K562 (cell line): Measurements from ENCODE around the gene UCN. TPM values are rescaled to one million over a fixed set of nuclear protein-coding genes. Genes with fewer than 3 reads are reported as not detected.

Source experiments
- ARHGAP35 ChIP-seq: fragments of 450-650 bp; IDR thresholded peaks from 2 replicates; pipeline ENCODE4 v1.6.1; 2018; ENCODE audit not compliant: partially characterized antibody
- CBFA2T3 ChIP-seq: fragments of 450-650 bp; IDR thresholded peaks from 2 replicates; pipeline ENCODE4 v1.6.1; 2017
- CBX5 ChIP-seq: IDR thresholded peaks from 2 replicates; pipeline ENCODE4 v1.6.1; 2014; ENCODE audit warnings: low read depth, borderline replicate concordance
- EGR1 ChIP-seq: fragments of 450-650 bp; conservative IDR thresholded peaks from 2 replicates; pipeline ENCODE4 v1.6.1; 2017; ENCODE audit warnings: mild to moderate bottlenecking
- ELF2 ChIP-seq: fragments of 250-450 bp; sonication (Bioruptor Pico); IDR thresholded peaks from 2 replicates; pipeline ENCODE4 v1.5.0; 2021; ENCODE audit warnings: mild to moderate bottlenecking
- ELF4 ChIP-seq: fragments of 450-650 bp; formaldehyde crosslinking; IDR thresholded peaks from 2 replicates; pipeline ENCODE4 v1.4.0; 2022; ENCODE audit warnings: missing genetic modification characterization
- FOXJ2 ChIP-seq: fragments of 200-800 bp; sonication (Bioruptor generic); IDR thresholded peaks from 2 replicates; pipeline ENCODE4 v1.6.1; 2016; ENCODE audit warnings: missing genetic modification characterization, missing compliant biosample characterization
- KDM4B ChIP-seq, 2 experiments: fragments of 450-650 bp in 1 of 2; sonication (generic) in 1 of 2; IDR thresholded peaks; 2 replicates each; pipeline ENCODE4 v1.6.1; 2016 to 2017; ENCODE audit warnings: borderline replicate concordance in 2 of 2, antibody characterized with exemption in 1 of 2, low read depth in 1 of 2, mild to moderate bottlenecking in 1 of 2
- NRF1 ChIP-seq, 2 experiments: fragments of 450-650 bp; IDR thresholded peaks in 1 of 2; conservative IDR thresholded peaks in 1 of 2; 2 replicates each; pipeline ENCODE4 v1.6.1; 2014; ENCODE audit warnings: mild to moderate bottlenecking in 2 of 2
- PHF8 ChIP-seq: fragments of 200-600 bp; sonication (generic); IDR thresholded peaks from 2 replicates; pipeline ENCODE4 v1.6.1; 2012; ENCODE audit warnings: mixed run types, mild to moderate bottlenecking, inconsistent platforms, low read length, moderate library complexity, borderline replicate concordance
- PURB ChIP-seq: sonication (generic); formaldehyde crosslinking; IDR thresholded peaks from 2 replicates; pipeline ENCODE4 v1.9.0; 2021; ENCODE audit warnings: low read depth, mild to moderate bottlenecking, missing genetic modification reagents
- SMAD3 ChIP-seq: fragments of 450-650 bp; formaldehyde crosslinking; conservative IDR thresholded peaks from 2 replicates; pipeline ENCODE4 v1.4.0; 2020; ENCODE audit warnings: mild to moderate bottlenecking
- TBP ChIP-seq: optimal IDR thresholded peaks from 2 replicates; pipeline ENCODE3; 2011; ENCODE audit warnings: low read depth, low read length, improper control_type of control experiment
- TSC22D4 ChIP-seq: fragments of 450-650 bp; IDR thresholded peaks from 2 replicates; pipeline ENCODE4 v1.6.1; 2016; ENCODE audit warnings: missing genetic modification characterization, missing biosample characterization, control low read depth
- YY1 ChIP-seq, 3 experiments: IDR thresholded peaks; 2 replicates each; pipeline ENCODE4 v1.6.1; 2011; ENCODE audit warnings: low read length in 2 of 3, mild to moderate bottlenecking in 2 of 3, moderate library complexity in 2 of 3, borderline replicate concordance in 1 of 3, control low read depth in 1 of 3, low read depth in 1 of 3; ENCODE audit not compliant: insufficient read depth in 3 of 3, insufficient replicate concordance in 2 of 3, control insufficient read depth in 1 of 3, insufficient read length in 1 of 3; ENCODE audit errors: extremely low read depth in 1 of 3
- ZNF212 ChIP-seq: fragments of 450-650 bp; formaldehyde crosslinking; IDR thresholded peaks from 2 replicates; pipeline ENCODE4 v1.4.0; 2020; ENCODE audit warnings: mild to moderate bottlenecking
- ZNF3 ChIP-seq: fragments of 250-450 bp; sonication (Bioruptor Pico); IDR thresholded peaks from 2 replicates; pipeline ENCODE4 v1.5.0; 2021; ENCODE audit warnings: mild to moderate bottlenecking, moderate library complexity
- ZNF766 ChIP-seq: fragments of 200-800 bp; sonication (Bioruptor generic); conservative IDR thresholded peaks from 2 replicates; pipeline ENCODE4 v1.6.1; 2016; ENCODE audit warnings: missing genetic modification characterization, missing compliant biosample characterization
- polyA plus RNA-seq, 8 experiments: library from polyadenylated mRNA; depleted of rRNA in 4 of 8; stranded (reverse) in 5 of 8; unstranded in 3 of 8; fragments of >200 nt; fragmentation: Nextera tagmentation in 2 of 8; fragmentation: Illumina TruSeq in 1 of 8; extraction: Ambion mirVana in 2 of 8; extraction: Trizol in 1 of 8; gene quantifications; 2 replicates each; pipeline versions ENCODE4 v1.2.1 to v1.2.3, GENCODE V29; 2011 to 2014; ENCODE audit warnings: inconsistent platforms in 1 of 8, missing spikeins in 1 of 8
- total RNA-seq, 7 experiments: library from RNA; depleted of rRNA in 6 of 7; stranded (reverse); fragments of >200 nt in 6 of 7; fragmentation: Illumina TruSeq in 2 of 7; extraction: Trizol in 2 of 7; gene quantifications; 2 replicates each; pipeline versions ENCODE4 v1.2.1 to v1.2.3, GENCODE V29; 2011 to 2021; ENCODE audit warnings: low replicate concordance in 1 of 7
- TF ChIP-seq, protein P1 (sequence below): fragments of 150-350 bp; IDR thresholded peaks from 2 replicates; pipeline ENCODE4 v1.6.1; 2014; ENCODE audit warnings: low read depth, mild to moderate bottlenecking, low read length, borderline replicate concordance
- TF ChIP-seq, protein P2 (sequence below): fragments of 450-650 bp; IDR thresholded peaks from 2 replicates; pipeline ENCODE4 v1.6.1; 2017; ENCODE audit warnings: mild to moderate bottlenecking, moderate library complexity
- TF ChIP-seq, protein P3 (sequence below): fragments of 250-450 bp; sonication (Bioruptor Pico); IDR thresholded peaks from 2 replicates; pipeline ENCODE4 v1.8.0; 2022; ENCODE audit warnings: inconsistent platforms

Gene UCN
- total and polyA plus RNA-seq, 9 of the 15 experiments (the other 6 are each of a cell fraction or from before 2014, with no cell fraction given), result 0.10 to 2.7 (median 0.43) TPM

DNA sequence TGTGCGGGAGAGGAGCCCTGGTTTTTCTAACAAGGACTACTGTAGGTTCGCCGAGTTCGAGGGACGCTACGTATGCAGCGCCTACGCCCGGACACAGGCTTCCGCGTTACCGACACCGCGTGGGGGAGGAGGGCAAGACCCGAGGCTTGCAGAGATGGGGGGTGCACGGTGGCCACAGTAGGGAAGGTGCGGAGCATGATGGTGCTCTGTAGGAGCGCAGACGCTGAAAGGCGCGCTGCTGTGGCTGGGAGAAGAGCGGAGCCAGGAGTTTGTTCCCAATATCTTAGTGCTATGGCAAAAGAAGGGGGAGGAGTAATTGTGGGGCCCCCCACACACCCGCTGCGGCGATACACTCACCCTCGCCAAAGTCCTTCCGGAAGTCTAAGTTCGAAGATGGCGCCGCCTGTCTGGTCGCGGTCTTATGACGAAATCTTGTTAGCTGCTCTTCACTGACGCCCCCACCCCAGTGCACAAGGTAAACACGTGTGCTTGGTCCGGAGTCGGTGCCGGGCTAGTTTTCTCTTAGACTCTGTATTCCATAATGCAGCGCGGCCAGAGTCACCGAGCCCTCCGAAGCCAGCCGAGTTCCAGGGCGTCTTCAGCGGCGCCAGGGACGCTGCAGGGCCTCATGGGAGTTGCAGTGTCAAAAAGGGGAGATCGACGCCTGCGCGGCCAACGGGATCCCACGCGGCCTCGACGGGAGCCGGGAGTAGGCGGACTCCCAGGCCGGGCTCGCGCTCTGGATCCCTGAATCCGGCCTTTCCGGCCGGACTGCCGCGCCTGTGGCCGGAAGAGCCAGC is 48.3 kb upstream of the UCN start, which contains the start of gene GTF3C2 (continued):
- TF ChIP-seq, protein P1, sequence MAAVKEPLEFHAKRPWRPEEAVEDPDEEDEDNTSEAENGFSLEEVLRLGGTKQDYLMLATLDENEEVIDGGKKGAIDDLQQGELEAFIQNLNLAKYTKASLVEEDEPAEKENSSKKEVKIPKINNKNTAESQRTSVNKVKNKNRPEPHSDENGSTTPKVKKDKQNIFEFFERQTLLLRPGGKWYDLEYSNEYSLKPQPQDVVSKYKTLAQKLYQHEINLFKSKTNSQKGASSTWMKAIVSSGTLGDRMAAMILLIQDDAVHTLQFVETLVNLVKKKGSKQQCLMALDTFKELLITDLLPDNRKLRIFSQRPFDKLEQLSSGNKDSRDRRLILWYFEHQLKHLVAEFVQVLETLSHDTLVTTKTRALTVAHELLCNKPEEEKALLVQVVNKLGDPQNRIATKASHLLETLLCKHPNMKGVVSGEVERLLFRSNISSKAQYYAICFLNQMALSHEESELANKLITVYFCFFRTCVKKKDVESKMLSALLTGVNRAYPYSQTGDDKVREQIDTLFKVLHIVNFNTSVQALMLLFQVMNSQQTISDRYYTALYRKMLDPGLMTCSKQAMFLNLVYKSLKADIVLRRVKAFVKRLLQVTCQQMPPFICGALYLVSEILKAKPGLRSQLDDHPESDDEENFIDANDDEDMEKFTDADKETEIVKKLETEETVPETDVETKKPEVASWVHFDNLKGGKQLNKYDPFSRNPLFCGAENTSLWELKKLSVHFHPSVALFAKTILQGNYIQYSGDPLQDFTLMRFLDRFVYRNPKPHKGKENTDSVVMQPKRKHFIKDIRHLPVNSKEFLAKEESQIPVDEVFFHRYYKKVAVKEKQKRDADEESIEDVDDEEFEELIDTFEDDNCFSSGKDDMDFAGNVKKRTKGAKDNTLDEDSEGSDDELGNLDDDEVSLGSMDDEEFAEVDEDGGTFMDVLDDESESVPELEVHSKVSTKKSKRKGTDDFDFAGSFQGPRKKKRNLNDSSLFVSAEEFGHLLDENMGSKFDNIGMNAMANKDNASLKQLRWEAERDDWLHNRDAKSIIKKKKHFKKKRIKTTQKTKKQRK, result no peak
- no peak for TF ChIP-seq CBX5
- TF ChIP-seq YY1 (IDR thresholded peaks at IDR 0.05; ENCODE audit: borderline replicate concordance in 1 of 3, control insufficient read depth in 1 of 3, extremely low read depth in 1 of 3, insufficient read depth in 3 of 3, insufficient read length in 1 of 3, insufficient replicate concordance in 2 of 3, low read depth in 1 of 3, low read length in 2 of 3), result peak; percentile 79 to 96 (median 94)
- TF ChIP-seq ARHGAP35, result no peak
- TF ChIP-seq, protein P2, sequence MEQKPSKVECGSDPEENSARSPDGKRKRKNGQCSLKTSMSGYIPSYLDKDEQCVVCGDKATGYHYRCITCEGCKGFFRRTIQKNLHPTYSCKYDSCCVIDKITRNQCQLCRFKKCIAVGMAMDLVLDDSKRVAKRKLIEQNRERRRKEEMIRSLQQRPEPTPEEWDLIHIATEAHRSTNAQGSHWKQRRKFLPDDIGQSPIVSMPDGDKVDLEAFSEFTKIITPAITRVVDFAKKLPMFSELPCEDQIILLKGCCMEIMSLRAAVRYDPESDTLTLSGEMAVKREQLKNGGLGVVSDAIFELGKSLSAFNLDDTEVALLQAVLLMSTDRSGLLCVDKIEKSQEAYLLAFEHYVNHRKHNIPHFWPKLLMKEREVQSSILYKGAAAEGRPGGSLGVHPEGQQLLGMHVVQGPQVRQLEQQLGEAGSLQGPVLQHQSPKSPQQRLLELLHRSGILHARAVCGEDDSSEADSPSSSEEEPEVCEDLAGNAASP, result no peak
- TF ChIP-seq ELF4 (CRISPR knock-in tag), result peak; percentile 29; the same call in 1 of the 2 replicates
- peak; percentile 82 for TF ChIP-seq ZNF766 (CRISPR knock-in tag)
- no peak; the same call in 1 of the 2 replicates for TF ChIP-seq CBFA2T3
- TF ChIP-seq KDM4B (IDR thresholded peaks at IDR 0.05; ENCODE audit: borderline replicate concordance in 2 of 2, low read depth in 1 of 2), result no peak; a peak in 1 of 4 replicates
- peak; percentile 89 for TF ChIP-seq ELF2
- no peak for TF ChIP-seq ZNF3 (CRISPR knock-in tag)
- TF ChIP-seq SMAD3, result peak; percentile 51; the same call in 1 of the 2 replicates
- TF ChIP-seq TBP, result peak; percentile 11
- no peak for TF ChIP-seq ZNF212 (CRISPR knock-in tag)
- TF ChIP-seq NRF1 (conservative IDR thresholded peaks at IDR 0.05 in 1 of 2, IDR thresholded peaks at IDR 0.05 in 1 of 2), result peak; percentile 91 to 93
- no peak for TF ChIP-seq TSC22D4 (tag)
- peak; percentile 65 for TF ChIP-seq FOXJ2
- no peak for TF ChIP-seq PURB (CRISPR knock-in tag)
- peak; percentile 56; the same call in 1 of the 2 replicates for TF ChIP-seq PHF8
- peak; percentile 67 for TF ChIP-seq EGR1
- TF ChIP-seq, protein P3, sequence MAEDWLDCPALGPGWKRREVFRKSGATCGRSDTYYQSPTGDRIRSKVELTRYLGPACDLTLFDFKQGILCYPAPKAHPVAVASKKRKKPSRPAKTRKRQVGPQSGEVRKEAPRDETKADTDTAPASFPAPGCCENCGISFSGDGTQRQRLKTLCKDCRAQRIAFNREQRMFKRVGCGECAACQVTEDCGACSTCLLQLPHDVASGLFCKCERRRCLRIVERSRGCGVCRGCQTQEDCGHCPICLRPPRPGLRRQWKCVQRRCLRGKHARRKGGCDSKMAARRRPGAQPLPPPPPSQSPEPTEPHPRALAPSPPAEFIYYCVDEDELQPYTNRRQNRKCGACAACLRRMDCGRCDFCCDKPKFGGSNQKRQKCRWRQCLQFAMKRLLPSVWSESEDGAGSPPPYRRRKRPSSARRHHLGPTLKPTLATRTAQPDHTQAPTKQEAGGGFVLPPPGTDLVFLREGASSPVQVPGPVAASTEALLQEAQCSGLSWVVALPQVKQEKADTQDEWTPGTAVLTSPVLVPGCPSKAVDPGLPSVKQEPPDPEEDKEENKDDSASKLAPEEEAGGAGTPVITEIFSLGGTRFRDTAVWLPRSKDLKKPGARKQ (CRISPR knock-in tag), result no peak
